ENCODE results near the gene H2BW2. TPM values are rescaled to one million over a fixed set of nuclear protein-coding genes. Genes with fewer than 3 reads are reported as not detected.

H2BW2 gene
- total and polyA plus RNA-seq, 2 donors (not counting 1 experiment from before 2014, with no cell fraction given): not detected

- DNase-seq (ENCODE audit: low read depth in 2 of 2): no peak
- no peaks in the 10 kb centered on the region for H3K79me2 ChIP-seq (ENCODE audit: control insufficient read depth, insufficient read depth, low read length)
- TF ChIP-seq EZH2 (IDR thresholded peaks at IDR 0.05; ENCODE audit: low read length, missing control alignments) (no peak), CTCF (conservative IDR thresholded peaks at IDR 0.05 in 1 of 2, IDR thresholded peaks at IDR 0.05 in 1 of 2; ENCODE audit: low read depth in 1 of 2, low read length in 2 of 2) (no peak)
- H4K20me1 ChIP-seq (ENCODE audit: control insufficient read depth, extremely low read depth, insufficient read depth, low read length): no peaks in the 10 kb centered on the region
- no peak overlapping the region for H2AFZ ChIP-seq (ENCODE audit: low read length)
- no peaks in the 10 kb centered on the region for H3K36me3 ChIP-seq (ENCODE audit: control insufficient read depth, insufficient read depth, low read length)
- no peak overlapping the region for H3K27ac ChIP-seq (ENCODE audit: insufficient read depth, low read length)
- no peaks in the 10 kb centered on the region for H3K4me1 ChIP-seq (ENCODE audit: control insufficient read depth, extremely low read depth, insufficient read depth, low read length)
- H3K4me2 ChIP-seq (ENCODE audit: extremely low read depth, insufficient read depth, low read length): no peak overlapping the region
- no peaks in the 10 kb centered on the region for H3K9me3 ChIP-seq (ENCODE audit: control insufficient read depth, insufficient read depth, low read depth, low read length)
- no peaks in the 10 kb centered on the region for H3K27me3 ChIP-seq (ENCODE audit: control insufficient read depth, insufficient read depth, low read length)
- H3K4me3 ChIP-seq (replicated peaks in 1 of 4; ENCODE audit: control extremely low read depth in 1 of 4, insufficient read depth in 1 of 4, low read depth in 3 of 4, low read length in 4 of 4): no peak overlapping the region
- no peak overlapping the region for H3K9ac ChIP-seq (ENCODE audit: insufficient read depth, low read length)
Measured at GRCh38 chrX:104084063-104084462, 44.3 kb downstream of the H2BW2 start.

GRCh38 chrX:104084534-104085277, 45.0 kb downstream of the H2BW2 start:
- Histone ChIP-seq H2AFZ (ENCODE audit: low read length) (no peak overlapping the region), H3K27ac (ENCODE audit: insufficient read depth, low read length) (no peak overlapping the region), H3K27me3 (ENCODE audit: control insufficient read depth, insufficient read depth, low read length) (no peaks in the 10 kb centered on the region), H3K9me3 (ENCODE audit: control insufficient read depth, insufficient read depth, low read depth, low read length) (no peaks in the 10 kb centered on the region), H3K36me3 (ENCODE audit: control insufficient read depth, insufficient read depth, low read length) (no peaks in the 10 kb centered on the region), H4K20me1 (ENCODE audit: control insufficient read depth, extremely low read depth, insufficient read depth, low read length) (no peaks in the 10 kb centered on the region), H3K9ac (ENCODE audit: insufficient read depth, low read length) (no peak overlapping the region), H3K4me3 (replicated peaks in 1 of 4; ENCODE audit: control extremely low read depth in 1 of 4, insufficient read depth in 1 of 4, low read depth in 3 of 4, low read length in 4 of 4) (no peak overlapping the region), H3K79me2 (ENCODE audit: control insufficient read depth, insufficient read depth, low read length) (no peaks in the 10 kb centered on the region), H3K4me1 (ENCODE audit: control insufficient read depth, extremely low read depth, insufficient read depth, low read length) (no peaks in the 10 kb centered on the region), H3K4me2 (ENCODE audit: extremely low read depth, insufficient read depth, low read length) (no peak overlapping the region)
- DNase-seq (ENCODE audit: low read depth in 2 of 2): no peak
- TF ChIP-seq EZH2 (IDR thresholded peaks at IDR 0.05; ENCODE audit: low read length, missing control alignments) (no peak), CTCF (conservative IDR thresholded peaks at IDR 0.05 in 1 of 2, IDR thresholded peaks at IDR 0.05 in 1 of 2; ENCODE audit: low read depth in 1 of 2, low read length in 2 of 2) (no peak)

- DNase-seq (ENCODE audit: low read depth in 2 of 2): no peak
- Histone ChIP-seq H3K4me1 (ENCODE audit: control insufficient read depth, extremely low read depth, insufficient read depth, low read length) (no peaks in the 10 kb centered on the region), H3K36me3 (ENCODE audit: control insufficient read depth, insufficient read depth, low read length) (no peaks in the 10 kb centered on the region)
Measured at GRCh38 chrX:104085477-104085876, 45.7 kb downstream of the H2BW2 start.

More at GRCh38 chrX:104085477-104085876, 45.7 kb downstream of the H2BW2 start:
- Histone ChIP-seq H4K20me1 (ENCODE audit: control insufficient read depth, extremely low read depth, insufficient read depth, low read length) (no peaks in the 10 kb centered on the region), H3K9ac (ENCODE audit: insufficient read depth, low read length) (no peak overlapping the region), H3K4me3 (replicated peaks in 1 of 4; ENCODE audit: control extremely low read depth in 1 of 4, insufficient read depth in 1 of 4, low read depth in 3 of 4, low read length in 4 of 4) (no peak overlapping the region), H2AFZ (ENCODE audit: low read length) (no peak overlapping the region), H3K79me2 (ENCODE audit: control insufficient read depth, insufficient read depth, low read length) (no peaks in the 10 kb centered on the region), H3K27ac (ENCODE audit: insufficient read depth, low read length) (no peak overlapping the region), H3K27me3 (ENCODE audit: control insufficient read depth, insufficient read depth, low read length) (no peaks in the 10 kb centered on the region), H3K9me3 (ENCODE audit: control insufficient read depth, insufficient read depth, low read depth, low read length) (no peaks in the 10 kb centered on the region), H3K4me2 (ENCODE audit: extremely low read depth, insufficient read depth, low read length) (no peak overlapping the region)
- TF ChIP-seq EZH2 (IDR thresholded peaks at IDR 0.05; ENCODE audit: low read length, missing control alignments) (no peak), CTCF (conservative IDR thresholded peaks at IDR 0.05 in 1 of 2, IDR thresholded peaks at IDR 0.05 in 1 of 2; ENCODE audit: low read depth in 1 of 2, low read length in 2 of 2) (no peak)

Data from fibroblast of lung (primary cell).